22Rv1 (cell line): ENCODE measurements around the gene HECA.

Source experiments
- CTCF ChIP-seq: fragments of 450-650 bp; IDR thresholded peaks from 2 replicates; pipeline ENCODE4 v1.5.1; 2017; ENCODE audit warnings: mild to moderate bottlenecking
- ZFX ChIP-seq: fragments of 450-650 bp; IDR thresholded peaks from 2 replicates; pipeline ENCODE4 v1.6.1; 2017; ENCODE audit warnings: antibody characterized with exemption, borderline replicate concordance

GRCh38 chr6:139119552-139119951 lies 15.3 kb upstream of the HECA start:
- TF ChIP-seq CTCF = no peak
- TF ChIP-seq ZFX = no peak
